Lung microvascular endothelial cell (primary cell): Measurements from ENCODE around the gene DDX56. TPM values are rescaled to one million over a fixed set of nuclear protein-coding genes. Genes with fewer than 3 reads are reported as not detected.
A peak's percentile ranks its signal among the peaks of the same experiment; 100 is the strongest.
"Not testable (repeated sequence)": the region's sequence is repeated elsewhere in the genome, so short reads cannot be mapped to it uniquely, and the experiment has no call there.

Experiments
- DNase-seq, 2 donors: peaks; one replicate each; pipeline versions ENCODE4 v3.0.0 to v3.0.0-alpha.2; 2010; ENCODE audit warnings: low read depth in 2 of 2
- total RNA-seq: library from RNA; depleted of rRNA; stranded (reverse); fragments of >200 nt; gene quantifications from 2 replicates; pipeline ENCODE4 v1.2.1, GENCODE V29; 2014

The DDX56 gene
- total RNA-seq, 1 donor from 2014 or later, result 40.7 TPM

DNA sequence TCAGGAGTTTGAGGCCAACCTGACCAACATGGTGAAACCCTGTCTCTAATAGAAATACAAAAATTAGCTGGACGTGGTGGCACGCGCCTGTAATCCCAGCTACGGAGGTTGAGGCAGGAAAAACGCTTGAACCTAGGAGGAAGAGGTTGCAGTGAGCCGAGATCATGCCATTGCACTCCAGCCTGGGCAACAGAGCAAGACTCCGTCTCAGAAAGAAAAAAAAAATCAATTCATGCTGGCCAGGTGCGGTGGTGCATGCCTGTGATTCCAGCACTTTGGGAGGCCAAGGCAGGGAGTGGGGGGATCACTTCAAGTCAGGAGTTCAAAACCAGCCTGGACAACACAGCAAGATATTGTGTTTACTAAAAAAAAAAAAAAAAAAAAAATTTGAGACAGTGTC, 23.5 kb upstream of the DDX56 start:
- DNase-seq, result not testable (repeated sequence)

DNA sequence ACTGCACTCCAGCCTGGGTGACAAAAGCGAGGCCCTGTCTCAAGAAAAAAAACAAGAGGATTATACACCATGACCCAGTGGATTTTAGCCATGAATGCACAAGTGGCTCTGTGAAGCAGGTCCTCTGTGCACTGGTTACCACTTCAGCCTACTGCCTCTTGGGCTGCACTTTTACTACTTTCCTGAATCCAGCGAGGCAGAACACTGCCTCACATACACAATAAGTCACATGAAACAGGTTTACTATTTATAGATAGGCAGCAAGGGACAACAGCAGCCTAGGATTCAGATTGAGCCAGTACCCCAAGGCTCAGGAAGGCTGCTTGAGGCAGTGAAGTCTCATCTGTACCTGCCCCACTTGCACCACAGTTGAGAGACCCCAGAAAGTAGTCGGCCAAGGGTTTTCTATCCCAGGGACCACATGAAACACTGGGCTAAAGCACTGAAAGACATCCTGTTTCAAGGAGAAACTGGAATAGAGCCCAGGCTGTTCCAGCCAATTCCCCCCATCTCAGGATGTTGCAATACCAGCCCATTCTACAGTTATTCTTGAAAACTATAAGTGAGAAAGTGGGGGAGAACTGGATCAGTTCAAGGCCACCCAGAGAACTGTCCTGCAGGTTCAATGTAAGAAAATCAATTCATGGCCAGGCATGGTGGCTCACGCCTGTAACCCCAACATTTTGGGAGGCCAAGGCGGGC, 22.4 kb upstream of the DDX56 start:
- DNase-seq, result peak; percentile 17 to 38

DNA sequence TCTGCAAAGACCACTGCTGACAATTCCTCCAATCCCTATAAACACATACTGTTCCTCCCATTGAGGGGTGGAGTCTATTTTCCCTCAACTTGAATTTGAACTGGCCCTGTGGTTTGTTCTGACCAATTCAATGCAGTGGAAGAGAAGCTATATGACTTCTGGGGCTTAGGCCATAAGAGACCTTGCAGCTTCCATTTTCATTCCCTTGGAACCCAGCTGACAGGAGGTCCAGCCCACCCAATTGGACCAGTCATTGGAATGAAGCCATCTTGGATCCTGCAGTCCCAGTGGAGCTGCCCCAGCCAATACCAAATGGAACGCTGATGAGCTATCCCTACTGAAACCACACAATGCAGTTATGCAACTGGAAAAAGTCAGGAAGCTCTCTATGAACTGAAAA, 17.2 kb upstream of the DDX56 start:
- DNase-seq, result no peak

DNA sequence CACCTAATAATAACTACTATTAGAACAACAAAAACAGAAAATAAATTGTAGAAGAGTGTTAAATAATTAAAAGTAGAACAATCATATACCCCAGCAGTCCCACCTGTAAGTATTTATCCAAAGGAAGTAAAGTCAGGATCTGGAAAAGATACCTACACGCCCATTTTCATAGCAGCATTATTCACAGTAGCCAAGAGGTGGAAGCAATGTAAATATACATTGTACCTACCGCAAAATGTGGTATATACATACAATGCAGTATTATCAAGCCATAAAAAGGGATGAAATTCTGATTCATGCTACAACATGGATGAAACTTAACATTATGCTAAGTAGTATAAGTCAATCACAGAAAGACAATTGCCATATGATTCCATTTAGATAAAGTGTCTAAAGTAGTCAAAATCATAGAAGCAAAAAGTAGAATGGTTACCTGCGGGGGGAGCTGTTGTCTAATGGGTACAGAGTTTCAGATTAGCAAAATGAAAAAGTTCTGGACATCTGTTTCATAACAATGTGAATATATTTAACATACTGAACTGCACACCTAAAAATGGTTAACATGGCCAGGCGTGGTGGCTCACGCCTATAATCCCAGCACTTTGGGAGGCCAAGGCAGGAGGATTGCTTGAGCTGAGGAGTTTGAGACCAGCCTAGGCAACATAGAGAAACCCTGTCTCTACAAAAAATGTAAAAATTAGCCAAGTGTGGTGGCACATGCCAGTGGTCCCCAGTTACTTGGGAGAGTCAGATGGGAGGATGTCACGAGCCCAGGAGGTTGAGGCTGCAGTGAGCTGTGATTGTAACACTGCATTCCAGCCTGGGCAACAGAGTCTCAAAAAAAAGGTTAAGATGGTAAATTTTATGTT, 14.4 kb upstream of the DDX56 start:
- peak; percentile 72 to 83 for DNase-seq

GRCh38 chr7:44583146-44583865, 9.6 kb upstream of the DDX56 start:
- peak in 1 of 2 donors; percentile 15 for DNase-seq

- peak; percentile 99 for DNase-seq
Observed at GRCh38 chr7:44581879-44582603, 8.3 kb upstream of the DDX56 start, which contains the start of gene TMED4. TSS of gene TMED4 (minus strand) at chr7:44582231. CDS start at chr7:44582206, 25 bp downstream.

DNA sequence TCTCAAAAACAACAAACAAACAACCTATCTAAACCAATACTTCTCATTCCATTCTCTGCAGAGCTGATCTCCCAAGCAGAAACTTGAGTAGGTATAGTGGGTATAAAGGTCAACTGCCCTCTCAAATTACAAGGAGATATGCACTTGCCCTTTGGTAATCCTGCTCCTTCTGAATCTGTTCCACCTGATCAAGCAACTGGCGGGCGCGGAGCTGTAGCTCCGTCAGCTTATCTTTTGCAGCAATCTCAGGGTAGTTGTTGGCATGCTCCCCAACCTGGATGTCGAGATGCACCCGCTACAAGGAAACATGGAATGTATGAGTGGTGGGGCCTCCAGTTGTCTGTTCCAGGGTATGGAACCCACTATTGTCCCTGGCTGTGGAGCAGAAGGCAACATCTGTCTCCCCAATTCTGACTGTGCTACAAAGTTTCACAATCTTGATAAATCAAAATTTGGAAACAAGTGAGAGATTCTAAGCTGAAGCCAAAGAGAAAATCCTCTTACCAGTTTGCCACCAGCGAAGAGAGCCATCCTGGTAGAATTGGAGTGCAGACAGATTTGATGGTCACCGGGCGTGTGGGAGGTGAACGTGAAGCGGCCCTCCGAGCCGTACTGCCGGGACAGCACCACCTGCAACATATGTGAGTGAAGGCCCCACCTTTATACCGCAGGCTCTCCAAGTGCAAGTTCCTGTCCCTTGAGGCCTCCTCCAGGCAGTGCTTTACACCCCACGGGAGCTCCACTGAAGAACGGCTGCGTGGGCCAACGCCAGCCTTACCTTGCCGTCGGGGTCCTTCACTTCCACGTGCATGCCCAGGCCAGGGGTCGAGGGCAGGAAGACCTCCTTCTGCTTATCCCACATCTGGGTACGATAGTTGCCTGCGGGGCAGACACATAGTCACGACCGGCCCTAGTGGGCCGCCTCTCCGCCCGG, 7.5 kb upstream of the DDX56 start:
- peak; percentile 34 for DNase-seq

DNA sequence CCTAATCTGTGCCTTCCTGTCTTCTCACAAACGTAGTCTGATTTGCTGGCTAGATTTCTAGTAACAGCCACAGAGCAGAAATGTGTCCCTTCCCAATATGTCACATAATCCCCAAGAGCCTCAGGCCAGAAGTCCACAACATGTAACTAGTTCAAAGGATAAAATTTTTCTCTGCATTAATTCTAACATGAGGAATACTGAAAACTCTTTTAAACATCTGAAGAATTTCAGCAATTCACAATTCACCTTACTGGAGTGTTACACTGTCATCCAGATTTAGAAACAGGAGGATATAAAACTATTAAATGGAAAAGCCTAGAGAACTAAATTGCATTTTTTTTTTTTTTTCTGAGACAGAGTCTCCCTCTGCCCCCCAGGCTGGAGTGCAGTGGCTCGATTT, 2.5 kb upstream of the DDX56 start:
- DNase-seq, result no peak

- DNase-seq, result no peak
Observed at GRCh38 chr7:44575054-44575453, 1.3 kb upstream of the DDX56 start.

GRCh38 chr7:44574287-44574872, 672 bp upstream of the DDX56 start:
- DNase-seq, result no peak

- DNase-seq, result no peak
Observed at GRCh38 chr7:44572771-44573170, 937 bp downstream of the DDX56 start.

GRCh38 chr7:44569959-44570358, 3.7 kb downstream of the DDX56 start:
- no peak for DNase-seq

- no peak for DNase-seq
Observed at GRCh38 chr7:44568771-44569560, 4.7 kb downstream of the DDX56 start.

GRCh38 chr7:44567884-44568283, 5.8 kb downstream of the DDX56 start:
- DNase-seq, result no peak

GRCh38 chr7:44566680-44567079, 7.0 kb downstream of the DDX56 start:
- no peak for DNase-seq

GRCh38 chr7:44565795-44566559, 7.7 kb downstream of the DDX56 start:
- no peak for DNase-seq

DNA sequence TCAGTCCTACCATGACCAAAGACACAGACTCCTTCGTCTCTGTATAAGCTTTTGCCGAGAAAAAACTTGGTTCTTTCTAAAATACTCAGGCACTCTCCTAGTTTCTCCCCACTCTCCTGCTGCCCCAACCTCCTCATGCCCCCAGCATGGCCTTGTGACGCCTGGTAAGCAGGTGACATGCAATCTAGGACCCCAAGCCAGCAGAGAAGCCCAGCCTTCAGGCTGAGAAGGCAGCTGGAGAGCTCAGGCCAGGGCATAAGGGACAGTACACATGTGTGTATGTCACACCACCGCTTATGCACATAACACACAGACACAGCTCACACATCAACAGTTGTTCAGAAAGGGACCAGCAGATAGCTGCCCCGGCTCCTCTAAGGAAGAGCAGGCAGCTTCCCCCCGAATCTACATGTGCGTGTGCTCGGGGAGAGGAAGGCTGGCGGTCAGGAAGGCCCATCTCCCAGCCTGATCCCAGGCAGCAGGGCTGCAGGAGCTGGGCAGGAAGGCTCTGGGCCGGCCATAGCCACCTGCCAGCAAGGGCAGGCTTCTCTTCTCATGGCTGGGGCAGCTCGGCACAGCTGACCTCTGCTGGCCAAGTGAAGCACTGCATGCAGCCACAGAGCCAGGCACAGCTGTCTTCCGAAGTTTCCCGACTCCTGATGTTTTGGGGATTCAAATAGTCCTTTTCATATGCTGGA, 8.5 kb downstream of the DDX56 start:
- peak; percentile 71 to 79 for DNase-seq

DNA sequence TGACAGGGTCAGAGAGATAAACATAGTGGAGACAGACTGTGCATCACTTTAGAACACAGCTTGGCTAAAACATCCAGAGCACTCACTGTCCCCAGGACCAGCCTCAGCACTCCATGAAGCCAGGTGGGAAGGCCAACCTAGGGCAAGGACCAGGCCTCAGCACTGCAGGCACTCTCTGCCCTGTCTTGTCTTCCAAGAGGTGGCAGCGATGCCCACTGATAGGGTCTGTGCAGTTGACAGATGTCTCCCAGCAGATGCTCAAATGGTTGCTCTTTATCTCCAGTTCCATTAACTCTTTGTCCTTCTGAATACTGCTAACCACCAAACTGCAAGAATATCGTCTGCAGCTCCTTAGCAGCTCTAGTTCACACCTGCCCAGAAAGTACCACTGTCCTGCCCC, 9.1 kb downstream of the DDX56 start:
- no peak for DNase-seq
